HEK293 (cell line): ENCODE measurements around the gene PEAR1.

ENCODE experiments used
- BCL11B ChIP-seq: fragments of 450-650 bp; formaldehyde crosslinking; IDR thresholded peaks from 2 replicates; pipeline ENCODE4 v1.5.1; 2016; ENCODE audit warnings: low read depth, missing biosample characterization, missing genetic modification characterization
- GLI4 ChIP-seq: fragments of 450-650 bp; formaldehyde crosslinking; IDR thresholded peaks from 2 replicates; pipeline ENCODE4 v1.5.1; 2016; ENCODE audit warnings: missing biosample characterization, missing genetic modification characterization
- PRDM1 ChIP-seq: fragments of 450-650 bp; formaldehyde crosslinking; IDR thresholded peaks from 2 replicates; pipeline ENCODE4; 2016; ENCODE audit warnings: missing biosample characterization, missing genetic modification characterization
- TRIM28 ChIP-seq: IDR thresholded peaks from 2 replicates; pipeline ENCODE4 v1.6.1; 2011; ENCODE audit warnings: low read length, control low read depth, borderline replicate concordance
- ZNF157 ChIP-seq: fragments of 450-650 bp; formaldehyde crosslinking; IDR thresholded peaks from 2 replicates; pipeline ENCODE4 v1.5.1; 2016; ENCODE audit warnings: missing biosample characterization, missing genetic modification characterization
- ZNF2 ChIP-seq: fragments of 450-650 bp; formaldehyde crosslinking; IDR thresholded peaks from 2 replicates; pipeline ENCODE4 v1.5.1; 2016; ENCODE audit warnings: missing biosample characterization, missing genetic modification characterization
- ZNF214 ChIP-seq: fragments of 450-650 bp; formaldehyde crosslinking; IDR thresholded peaks from 2 replicates; pipeline ENCODE4 v1.5.1; 2017; ENCODE audit warnings: missing biosample characterization, mild to moderate bottlenecking, missing genetic modification characterization, borderline replicate concordance
- ZNF223 ChIP-seq: fragments of 450-650 bp; formaldehyde crosslinking; IDR thresholded peaks from 2 replicates; pipeline ENCODE4 v1.5.1; 2016; ENCODE audit warnings: missing biosample characterization, missing genetic modification characterization
- ZNF23 ChIP-seq: fragments of 450-650 bp; formaldehyde crosslinking; IDR thresholded peaks from 2 replicates; pipeline ENCODE4 v1.5.1; 2016; ENCODE audit warnings: missing biosample characterization, missing genetic modification characterization, borderline replicate concordance
- ZNF621 ChIP-seq: fragments of 450-650 bp; formaldehyde crosslinking; IDR thresholded peaks from 2 replicates; pipeline ENCODE4 v1.5.1; 2017; ENCODE audit warnings: missing biosample characterization, missing genetic modification characterization
- ZNF660 ChIP-seq: fragments of 450-650 bp; IDR thresholded peaks from 2 replicates; pipeline ENCODE4 v1.5.1; 2018; ENCODE audit warnings: missing biosample characterization, mild to moderate bottlenecking, missing genetic modification characterization
- ZNF776 ChIP-seq: fragments of 450-650 bp; formaldehyde crosslinking; IDR thresholded peaks from 2 replicates; pipeline ENCODE4 v1.5.0; 2017; ENCODE audit warnings: missing biosample characterization, missing genetic modification characterization, borderline replicate concordance
- ZNF830 ChIP-seq: fragments of 450-650 bp; IDR thresholded peaks from 2 replicates; pipeline ENCODE4 v1.5.0; 2018; ENCODE audit warnings: missing biosample characterization, missing genetic modification characterization, low read depth, mild to moderate bottlenecking, moderate library complexity
- ZNF843 ChIP-seq: fragments of 450-650 bp; formaldehyde crosslinking; IDR thresholded peaks from 2 replicates; pipeline ENCODE4 v1.5.1; 2016; ENCODE audit warnings: missing biosample characterization, missing genetic modification characterization
- ZSCAN23 ChIP-seq: fragments of 450-650 bp; formaldehyde crosslinking; IDR thresholded peaks from 2 replicates; pipeline ENCODE4 v1.5.1; 2016; ENCODE audit warnings: missing biosample characterization, missing genetic modification characterization
- TF ChIP-seq, protein P1 (sequence below): fragments of 450-650 bp; formaldehyde crosslinking; IDR thresholded peaks from 2 replicates; pipeline ENCODE4 v1.5.1; 2016; ENCODE audit warnings: missing biosample characterization, missing genetic modification characterization
- TF ChIP-seq, protein P2 (sequence below): fragments of 450-650 bp; formaldehyde crosslinking; IDR thresholded peaks from 2 replicates; pipeline ENCODE4 v1.5.1; 2016; ENCODE audit warnings: missing biosample characterization, missing genetic modification characterization, borderline replicate concordance
- TF ChIP-seq, protein P3 (sequence below): fragments of 450-650 bp; IDR thresholded peaks from 2 replicates; pipeline ENCODE4 v1.5.1; 2018; ENCODE audit warnings: missing biosample characterization, mild to moderate bottlenecking, missing genetic modification characterization
- TF ChIP-seq, protein P4 (sequence below): fragments of 450-650 bp; formaldehyde crosslinking; IDR thresholded peaks from 2 replicates; pipeline ENCODE4 v1.5.1; 2016; ENCODE audit warnings: missing biosample characterization, missing genetic modification characterization
- TF ChIP-seq, protein P5 (sequence below): fragments of 450-650 bp; formaldehyde crosslinking; IDR thresholded peaks from 2 replicates; pipeline ENCODE4 v1.5.1; 2016; ENCODE audit warnings: missing biosample characterization, missing genetic modification characterization
- TF ChIP-seq, protein P6 (sequence below): fragments of 450-650 bp; formaldehyde crosslinking; IDR thresholded peaks from 2 replicates; pipeline ENCODE4 v1.5.1; 2016; ENCODE audit warnings: missing biosample characterization, missing genetic modification characterization
- TF ChIP-seq, protein P7 (sequence below): fragments of 450-650 bp; formaldehyde crosslinking; IDR thresholded peaks from 2 replicates; pipeline ENCODE4 v1.5.1; 2016; ENCODE audit warnings: missing biosample characterization, missing genetic modification characterization

Gene PEAR1

DNA sequence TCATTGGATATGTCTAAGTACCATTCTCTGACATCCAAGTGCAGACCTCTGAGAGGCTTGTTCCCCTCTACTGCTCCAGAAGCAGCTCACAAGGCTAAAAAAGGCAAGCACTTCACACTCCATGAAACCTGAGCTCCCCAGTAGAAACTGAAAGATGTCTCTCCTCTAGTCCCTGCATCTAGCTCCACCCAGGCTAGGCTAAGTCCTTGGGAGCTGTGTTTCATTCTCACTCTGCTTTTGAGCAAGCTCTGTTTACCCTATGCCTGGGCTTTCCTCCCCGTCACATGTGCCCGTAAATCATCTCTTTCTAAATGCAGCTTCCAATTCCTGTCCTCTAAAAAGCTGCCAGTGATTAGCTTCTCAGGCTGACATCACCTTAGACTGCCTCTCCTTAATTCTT lies 65.9 kb downstream of the PEAR1 start (continued):
- TF ChIP-seq, protein P1, sequence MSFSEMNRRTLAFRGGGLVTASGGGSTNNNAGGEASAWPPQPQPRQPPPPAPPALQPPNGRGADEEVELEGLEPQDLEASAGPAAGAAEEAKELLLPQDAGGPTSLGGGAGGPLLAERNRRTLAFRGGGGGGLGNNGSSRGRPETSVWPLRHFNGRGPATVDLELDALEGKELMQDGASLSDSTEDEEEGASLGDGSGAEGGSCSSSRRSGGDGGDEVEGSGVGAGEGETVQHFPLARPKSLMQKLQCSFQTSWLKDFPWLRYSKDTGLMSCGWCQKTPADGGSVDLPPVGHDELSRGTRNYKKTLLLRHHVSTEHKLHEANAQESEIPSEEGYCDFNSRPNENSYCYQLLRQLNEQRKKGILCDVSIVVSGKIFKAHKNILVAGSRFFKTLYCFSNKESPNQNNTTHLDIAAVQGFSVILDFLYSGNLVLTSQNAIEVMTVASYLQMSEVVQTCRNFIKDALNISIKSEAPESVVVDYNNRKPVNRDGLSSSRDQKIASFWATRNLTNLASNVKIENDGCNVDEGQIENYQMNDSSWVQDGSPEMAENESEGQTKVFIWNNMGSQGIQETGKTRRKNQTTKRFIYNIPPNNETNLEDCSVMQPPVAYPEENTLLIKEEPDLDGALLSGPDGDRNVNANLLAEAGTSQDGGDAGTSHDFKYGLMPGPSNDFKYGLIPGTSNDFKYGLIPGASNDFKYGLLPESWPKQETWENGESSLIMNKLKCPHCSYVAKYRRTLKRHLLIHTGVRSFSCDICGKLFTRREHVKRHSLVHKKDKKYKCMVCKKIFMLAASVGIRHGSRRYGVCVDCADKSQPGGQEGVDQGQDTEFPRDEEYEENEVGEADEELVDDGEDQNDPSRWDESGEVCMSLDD (tag by site-specific recombination), result no peak
- TF ChIP-seq, protein P2, sequence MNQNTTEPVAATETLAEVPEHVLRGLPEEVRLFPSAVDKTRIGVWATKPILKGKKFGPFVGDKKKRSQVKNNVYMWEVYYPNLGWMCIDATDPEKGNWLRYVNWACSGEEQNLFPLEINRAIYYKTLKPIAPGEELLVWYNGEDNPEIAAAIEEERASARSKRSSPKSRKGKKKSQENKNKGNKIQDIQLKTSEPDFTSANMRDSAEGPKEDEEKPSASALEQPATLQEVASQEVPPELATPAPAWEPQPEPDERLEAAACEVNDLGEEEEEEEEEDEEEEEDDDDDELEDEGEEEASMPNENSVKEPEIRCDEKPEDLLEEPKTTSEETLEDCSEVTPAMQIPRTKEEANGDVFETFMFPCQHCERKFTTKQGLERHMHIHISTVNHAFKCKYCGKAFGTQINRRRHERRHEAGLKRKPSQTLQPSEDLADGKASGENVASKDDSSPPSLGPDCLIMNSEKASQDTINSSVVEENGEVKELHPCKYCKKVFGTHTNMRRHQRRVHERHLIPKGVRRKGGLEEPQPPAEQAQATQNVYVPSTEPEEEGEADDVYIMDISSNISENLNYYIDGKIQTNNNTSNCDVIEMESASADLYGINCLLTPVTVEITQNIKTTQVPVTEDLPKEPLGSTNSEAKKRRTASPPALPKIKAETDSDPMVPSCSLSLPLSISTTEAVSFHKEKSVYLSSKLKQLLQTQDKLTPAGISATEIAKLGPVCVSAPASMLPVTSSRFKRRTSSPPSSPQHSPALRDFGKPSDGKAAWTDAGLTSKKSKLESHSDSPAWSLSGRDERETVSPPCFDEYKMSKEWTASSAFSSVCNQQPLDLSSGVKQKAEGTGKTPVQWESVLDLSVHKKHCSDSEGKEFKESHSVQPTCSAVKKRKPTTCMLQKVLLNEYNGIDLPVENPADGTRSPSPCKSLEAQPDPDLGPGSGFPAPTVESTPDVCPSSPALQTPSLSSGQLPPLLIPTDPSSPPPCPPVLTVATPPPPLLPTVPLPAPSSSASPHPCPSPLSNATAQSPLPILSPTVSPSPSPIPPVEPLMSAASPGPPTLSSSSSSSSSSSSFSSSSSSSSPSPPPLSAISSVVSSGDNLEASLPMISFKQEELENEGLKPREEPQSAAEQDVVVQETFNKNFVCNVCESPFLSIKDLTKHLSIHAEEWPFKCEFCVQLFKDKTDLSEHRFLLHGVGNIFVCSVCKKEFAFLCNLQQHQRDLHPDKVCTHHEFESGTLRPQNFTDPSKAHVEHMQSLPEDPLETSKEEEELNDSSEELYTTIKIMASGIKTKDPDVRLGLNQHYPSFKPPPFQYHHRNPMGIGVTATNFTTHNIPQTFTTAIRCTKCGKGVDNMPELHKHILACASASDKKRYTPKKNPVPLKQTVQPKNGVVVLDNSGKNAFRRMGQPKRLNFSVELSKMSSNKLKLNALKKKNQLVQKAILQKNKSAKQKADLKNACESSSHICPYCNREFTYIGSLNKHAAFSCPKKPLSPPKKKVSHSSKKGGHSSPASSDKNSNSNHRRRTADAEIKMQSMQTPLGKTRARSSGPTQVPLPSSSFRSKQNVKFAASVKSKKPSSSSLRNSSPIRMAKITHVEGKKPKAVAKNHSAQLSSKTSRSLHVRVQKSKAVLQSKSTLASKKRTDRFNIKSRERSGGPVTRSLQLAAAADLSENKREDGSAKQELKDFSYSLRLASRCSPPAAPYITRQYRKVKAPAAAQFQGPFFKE (tag by site-specific recombination), result no peak
- no peak for TF ChIP-seq ZNF843 (tag by site-specific recombination)
- peak; percentile 52; the same call in 1 of the 2 replicates for TF ChIP-seq PRDM1 (tag by site-specific recombination)
- TF ChIP-seq ZNF23 (tag by site-specific recombination), result no peak
- no peak for TF ChIP-seq BCL11B (tag by site-specific recombination)
- TF ChIP-seq ZNF157 (tag by site-specific recombination), result no peak
- no peak for TF ChIP-seq ZNF214
- peak; percentile 88 for TF ChIP-seq TRIM28
- no peak for TF ChIP-seq ZNF830 (tag by site-specific recombination)
- TF ChIP-seq ZSCAN23 (tag by site-specific recombination), result no peak
- TF ChIP-seq, protein P3, sequence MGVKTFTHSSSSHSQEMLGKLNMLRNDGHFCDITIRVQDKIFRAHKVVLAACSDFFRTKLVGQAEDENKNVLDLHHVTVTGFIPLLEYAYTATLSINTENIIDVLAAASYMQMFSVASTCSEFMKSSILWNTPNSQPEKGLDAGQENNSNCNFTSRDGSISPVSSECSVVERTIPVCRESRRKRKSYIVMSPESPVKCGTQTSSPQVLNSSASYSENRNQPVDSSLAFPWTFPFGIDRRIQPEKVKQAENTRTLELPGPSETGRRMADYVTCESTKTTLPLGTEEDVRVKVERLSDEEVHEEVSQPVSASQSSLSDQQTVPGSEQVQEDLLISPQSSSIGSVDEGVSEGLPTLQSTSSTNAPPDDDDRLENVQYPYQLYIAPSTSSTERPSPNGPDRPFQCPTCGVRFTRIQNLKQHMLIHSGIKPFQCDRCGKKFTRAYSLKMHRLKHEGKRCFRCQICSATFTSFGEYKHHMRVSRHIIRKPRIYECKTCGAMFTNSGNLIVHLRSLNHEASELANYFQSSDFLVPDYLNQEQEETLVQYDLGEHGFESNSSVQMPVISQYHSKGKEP (tag by site-specific recombination), result no peak
- no peak for TF ChIP-seq ZNF223 (tag by site-specific recombination)
- no peak for TF ChIP-seq ZNF660 (tag by site-specific recombination)
- TF ChIP-seq, protein P4, sequence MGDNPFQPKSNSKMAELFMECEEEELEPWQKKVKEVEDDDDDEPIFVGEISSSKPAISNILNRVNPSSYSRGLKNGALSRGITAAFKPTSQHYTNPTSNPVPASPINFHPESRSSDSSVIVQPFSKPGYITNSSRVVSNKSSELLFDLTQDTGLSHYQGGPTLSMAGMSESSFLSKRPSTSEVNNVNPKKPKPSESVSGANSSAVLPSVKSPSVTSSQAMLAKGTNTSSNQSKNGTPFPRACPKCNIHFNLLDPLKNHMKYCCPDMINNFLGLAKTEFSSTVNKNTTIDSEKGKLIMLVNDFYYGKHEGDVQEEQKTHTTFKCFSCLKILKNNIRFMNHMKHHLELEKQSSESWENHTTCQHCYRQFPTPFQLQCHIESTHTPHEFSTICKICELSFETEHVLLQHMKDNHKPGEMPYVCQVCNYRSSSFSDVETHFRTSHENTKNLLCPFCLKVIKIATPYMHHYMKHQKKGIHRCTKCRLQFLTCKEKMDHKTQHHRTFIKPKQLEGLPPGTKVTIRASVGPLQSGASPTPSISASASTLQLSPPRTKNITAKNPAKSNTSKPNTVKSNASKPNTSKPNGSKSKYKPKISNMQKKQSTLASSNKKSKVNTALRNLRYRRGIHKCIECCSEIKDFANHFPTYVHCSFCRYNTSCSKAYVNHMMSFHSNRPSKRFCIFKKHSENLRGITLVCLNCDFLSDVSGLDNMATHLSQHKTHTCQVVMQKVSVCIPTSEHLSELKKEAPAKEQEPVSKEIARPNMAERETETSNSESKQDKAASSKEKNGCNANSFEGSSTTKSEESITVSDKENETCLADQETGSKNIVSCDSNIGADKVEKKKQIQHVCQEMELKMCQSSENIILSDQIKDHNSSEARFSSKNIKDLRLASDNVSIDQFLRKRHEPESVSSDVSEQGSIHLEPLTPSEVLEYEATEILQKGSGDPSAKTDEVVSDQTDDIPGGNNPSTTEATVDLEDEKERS (tag by site-specific recombination), result no peak
- TF ChIP-seq, protein P5, sequence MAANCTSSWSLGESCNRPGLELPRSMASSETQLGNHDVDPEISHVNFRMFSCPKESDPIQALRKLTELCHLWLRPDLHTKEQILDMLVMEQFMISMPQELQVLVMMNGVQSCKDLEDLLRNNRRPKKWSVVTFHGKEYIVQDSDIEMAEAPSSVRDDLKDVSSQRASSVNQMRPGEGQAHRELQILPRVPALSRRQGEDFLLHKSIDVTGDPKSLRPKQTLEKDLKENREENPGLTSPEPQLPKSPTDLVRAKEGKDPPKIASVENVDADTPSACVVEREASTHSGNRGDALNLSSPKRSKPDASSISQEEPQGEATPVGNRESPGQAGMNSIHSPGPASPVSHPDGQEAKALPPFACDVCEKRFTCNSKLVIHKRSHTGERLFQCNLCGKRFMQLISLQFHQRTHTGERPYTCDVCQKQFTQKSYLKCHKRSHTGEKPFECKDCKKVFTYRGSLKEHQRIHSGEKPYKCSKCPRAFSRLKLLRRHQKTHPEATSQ (tag by site-specific recombination), result no peak
- no peak for TF ChIP-seq GLI4 (tag by site-specific recombination)
- TF ChIP-seq, protein P6, sequence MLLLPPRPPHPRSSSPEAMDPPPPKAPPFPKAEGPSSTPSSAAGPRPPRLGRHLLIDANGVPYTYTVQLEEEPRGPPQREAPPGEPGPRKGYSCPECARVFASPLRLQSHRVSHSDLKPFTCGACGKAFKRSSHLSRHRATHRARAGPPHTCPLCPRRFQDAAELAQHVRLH (tag by site-specific recombination), result no peak
- TF ChIP-seq, protein P7, sequence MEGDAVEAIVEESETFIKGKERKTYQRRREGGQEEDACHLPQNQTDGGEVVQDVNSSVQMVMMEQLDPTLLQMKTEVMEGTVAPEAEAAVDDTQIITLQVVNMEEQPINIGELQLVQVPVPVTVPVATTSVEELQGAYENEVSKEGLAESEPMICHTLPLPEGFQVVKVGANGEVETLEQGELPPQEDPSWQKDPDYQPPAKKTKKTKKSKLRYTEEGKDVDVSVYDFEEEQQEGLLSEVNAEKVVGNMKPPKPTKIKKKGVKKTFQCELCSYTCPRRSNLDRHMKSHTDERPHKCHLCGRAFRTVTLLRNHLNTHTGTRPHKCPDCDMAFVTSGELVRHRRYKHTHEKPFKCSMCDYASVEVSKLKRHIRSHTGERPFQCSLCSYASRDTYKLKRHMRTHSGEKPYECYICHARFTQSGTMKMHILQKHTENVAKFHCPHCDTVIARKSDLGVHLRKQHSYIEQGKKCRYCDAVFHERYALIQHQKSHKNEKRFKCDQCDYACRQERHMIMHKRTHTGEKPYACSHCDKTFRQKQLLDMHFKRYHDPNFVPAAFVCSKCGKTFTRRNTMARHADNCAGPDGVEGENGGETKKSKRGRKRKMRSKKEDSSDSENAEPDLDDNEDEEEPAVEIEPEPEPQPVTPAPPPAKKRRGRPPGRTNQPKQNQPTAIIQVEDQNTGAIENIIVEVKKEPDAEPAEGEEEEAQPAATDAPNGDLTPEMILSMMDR (tag by site-specific recombination), result no peak
- TF ChIP-seq ZNF776, result no peak
- no peak for TF ChIP-seq ZNF2
- TF ChIP-seq ZNF621 (tag by site-specific recombination), result no peak
